HG03159 (cell line): ENCODE data around the gene CSAG2.

ENCODE experiments used
- ATAC-seq: cut with Tn5 transposase; IDR thresholded peaks from one replicate; pipeline ENCODE4 v1.9.1; 2021; ENCODE audit warnings: mild to moderate bottlenecking, moderate library complexity; ENCODE audit not compliant: unreplicated experiment

The CSAG2 gene

DNA sequence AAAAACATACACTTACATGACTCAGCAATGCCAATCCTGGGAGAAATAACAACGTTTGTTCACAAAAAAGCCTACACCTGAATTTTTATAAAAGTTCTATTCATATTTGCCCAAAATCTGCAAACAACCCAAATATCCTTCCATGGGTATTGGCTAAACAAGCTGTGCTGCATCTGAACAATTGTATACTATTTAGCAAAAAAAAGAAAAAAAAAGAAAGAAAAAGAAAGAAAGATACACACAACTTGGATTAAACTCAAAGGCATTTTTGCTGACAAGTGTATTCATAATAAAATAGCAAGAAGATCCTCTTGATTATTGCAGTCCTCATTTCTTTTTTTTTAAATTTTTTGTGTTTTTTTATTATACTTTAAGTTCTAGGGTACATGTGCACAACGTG, 34.9 kb downstream of the CSAG2 start:
- no peak for ATAC-seq

GRCh38 chrX:152663086-152663485, 46.0 kb downstream of the CSAG2 start:
- ATAC-seq: no peak

DNA sequence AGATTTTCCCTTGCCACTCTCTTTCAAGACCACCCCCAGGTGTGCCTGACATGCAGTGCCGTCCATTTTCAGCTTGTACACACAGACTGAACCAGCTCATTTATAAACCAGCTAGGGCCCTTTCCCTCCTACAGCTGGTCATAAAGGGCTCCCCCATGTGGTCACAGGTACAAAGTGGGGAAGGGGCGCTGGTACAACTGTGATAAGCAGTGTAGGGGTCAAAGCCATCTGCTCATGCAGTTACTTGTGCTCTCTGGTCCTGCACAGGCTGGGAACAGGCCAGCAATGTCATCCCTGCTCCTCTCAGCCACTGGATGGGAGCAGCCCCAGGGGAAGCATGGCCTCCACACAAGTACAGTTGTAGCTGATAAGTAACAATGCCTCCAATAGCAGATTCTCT, 50.8 kb downstream of the CSAG2 start:
- no peak for ATAC-seq
